Right forelimb (tissue), 1 donor: ENCODE data around the gene CALN1.

Experiments
- DNase-seq: peaks from one replicate; pipeline ENCODE4 v3.0.0-alpha.2; 2018

The CALN1 gene

DNA sequence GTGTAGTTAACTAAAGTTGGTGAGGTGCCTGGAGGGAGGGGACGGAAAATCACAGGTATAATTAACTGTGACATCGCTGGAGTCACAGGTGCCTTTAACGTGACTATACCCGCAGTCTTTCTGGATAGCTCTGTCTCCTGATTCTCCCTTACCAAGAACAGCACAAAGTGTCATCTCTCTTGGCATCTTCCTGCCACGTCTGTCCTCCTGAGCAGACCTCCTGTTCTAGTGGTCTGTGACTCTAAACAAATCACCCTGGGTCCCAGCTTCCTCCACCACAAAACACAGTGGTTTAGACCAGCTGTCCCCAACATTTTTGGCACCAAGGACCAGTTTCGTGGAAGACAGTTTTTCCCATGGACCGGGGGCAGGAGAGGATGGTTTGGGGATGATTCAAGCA, 90.5 kb downstream of the CALN1 start:
- no peak for DNase-seq

DNA sequence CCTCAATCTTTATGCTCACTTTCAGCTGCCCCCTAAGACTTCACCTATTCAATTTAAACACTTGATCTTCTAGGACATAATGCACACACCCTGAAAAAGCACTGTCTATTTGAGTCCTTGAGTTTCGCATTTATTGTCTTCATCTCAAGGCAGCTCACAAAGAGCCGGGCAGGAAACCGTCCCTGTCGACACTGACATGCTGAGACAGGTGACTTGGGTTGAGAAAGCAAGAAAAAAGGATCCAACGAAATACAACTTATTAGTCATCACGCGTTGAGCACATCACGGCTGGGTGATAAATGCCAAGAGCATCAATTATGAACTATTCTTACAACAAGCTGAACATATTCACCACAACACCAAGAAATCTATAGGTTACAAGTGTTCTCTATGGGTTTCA, 91.1 kb downstream of the CALN1 start:
- DNase-seq: no peak

DNA sequence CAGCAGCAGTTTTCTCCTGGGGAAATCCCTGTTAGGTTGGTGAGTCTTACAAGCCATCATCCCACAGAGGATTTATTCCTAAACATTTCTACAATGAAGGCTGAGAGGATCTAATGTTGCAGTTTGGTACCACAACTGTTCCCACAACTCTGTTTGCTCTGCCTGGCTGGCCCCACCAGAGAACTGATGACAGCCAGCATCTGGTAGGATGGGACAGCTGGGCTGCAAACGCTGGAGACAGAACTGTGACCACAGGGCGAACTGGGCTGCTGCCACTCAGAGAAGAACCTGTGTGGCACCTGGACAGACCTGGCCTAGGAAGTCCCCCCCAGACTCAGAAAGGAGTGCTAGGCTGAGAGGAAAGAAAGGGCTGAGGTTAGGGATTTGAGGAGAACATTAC, 94.8 kb downstream of the CALN1 start:
- no peak for DNase-seq

DNA sequence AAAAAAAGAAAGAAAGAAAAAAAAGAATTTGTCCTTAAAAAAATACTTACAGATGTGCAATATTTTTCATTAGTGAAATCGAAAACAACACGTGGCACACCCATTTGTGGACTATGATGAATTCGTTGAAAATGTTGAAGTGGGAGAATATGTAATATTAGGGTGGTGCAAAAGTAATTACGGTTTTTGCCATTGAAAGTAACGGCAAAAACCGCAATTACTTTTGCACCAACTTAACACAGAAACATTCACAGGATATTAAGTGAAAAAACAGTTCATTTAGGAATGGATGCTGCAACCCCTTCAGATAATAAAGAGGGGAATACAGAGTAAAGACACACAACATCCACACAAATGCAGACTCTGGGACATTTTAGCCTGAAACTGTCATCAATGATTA, 96.0 kb downstream of the CALN1 start:
- no peak for DNase-seq

DNA sequence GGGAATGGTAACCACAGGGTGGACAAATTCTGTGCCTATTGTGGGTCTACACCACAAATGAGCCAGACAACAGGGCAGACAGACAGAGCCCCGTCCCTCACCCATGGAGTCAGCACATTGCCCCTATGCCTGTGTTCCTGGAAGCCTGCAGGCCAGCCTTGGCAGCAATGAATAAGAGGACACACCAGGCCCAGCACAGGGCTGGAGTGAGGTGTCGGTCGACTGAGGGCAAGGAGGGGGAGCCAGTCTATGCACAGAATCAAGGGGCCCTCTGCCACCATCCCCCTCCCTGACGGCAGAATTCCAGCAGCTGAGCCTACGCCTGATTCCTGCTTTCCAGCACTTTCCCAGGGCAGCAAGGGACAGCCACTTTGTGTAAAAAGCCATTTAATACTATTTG, 98.2 kb downstream of the CALN1 start:
- no peak for DNase-seq

DNA sequence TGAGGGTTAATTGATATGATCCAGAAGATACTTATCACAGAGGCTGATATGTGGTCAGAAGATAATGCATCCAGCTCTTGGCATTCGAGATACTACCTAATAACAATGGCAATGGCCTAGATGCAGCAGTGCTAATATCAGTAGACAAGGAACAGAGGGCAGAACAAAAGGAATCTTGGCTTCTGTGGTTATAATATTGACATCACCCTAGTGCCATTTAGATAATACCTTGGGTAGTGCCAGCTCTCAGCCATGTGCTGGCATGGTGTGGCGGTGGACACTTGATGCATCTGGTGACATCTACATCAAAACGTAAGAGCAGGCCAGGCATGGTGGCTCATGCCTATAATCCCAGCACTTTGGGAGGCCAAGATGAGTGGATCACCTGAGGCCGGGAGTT, 101.8 kb downstream of the CALN1 start:
- no peak for DNase-seq

DNA sequence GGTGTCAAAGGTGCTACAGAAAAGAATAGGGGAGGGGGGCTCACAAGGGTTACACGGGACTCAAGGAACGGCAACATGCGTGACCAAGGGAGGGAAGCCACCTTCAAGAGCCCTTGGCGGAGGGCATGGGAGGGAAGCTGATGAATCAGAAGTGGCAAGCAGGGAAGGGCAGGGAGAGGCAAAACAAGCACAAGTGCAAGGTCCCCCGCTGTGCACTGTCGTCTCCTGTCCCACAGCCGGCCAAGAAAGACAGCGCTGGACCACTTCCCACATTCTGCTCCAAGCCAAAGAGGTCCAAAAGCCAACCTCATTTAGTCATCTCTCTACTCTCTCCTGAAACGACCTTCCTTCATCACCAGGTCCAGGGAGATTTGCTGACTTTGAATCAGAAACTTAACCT, 102.7 kb downstream of the CALN1 start:
- DNase-seq: no peak

DNA sequence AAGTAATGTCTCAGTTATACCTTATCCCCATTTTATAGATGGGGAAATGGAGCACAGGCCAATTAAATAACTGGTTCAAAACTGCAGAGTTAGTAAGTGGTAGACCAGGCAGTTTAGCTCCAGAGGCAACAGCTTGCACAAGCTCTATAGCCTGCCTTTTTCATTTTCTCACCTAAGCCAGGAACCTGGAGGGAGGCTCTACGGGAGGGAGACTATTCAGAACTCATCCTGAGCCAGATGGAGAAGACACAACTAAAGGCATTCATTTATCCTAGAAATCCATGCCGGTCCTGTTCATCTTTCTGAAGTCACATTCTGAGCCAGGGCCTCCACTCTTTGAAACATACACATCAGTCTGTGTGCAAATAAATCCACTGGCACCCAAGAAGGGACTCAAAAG, 103.2 kb downstream of the CALN1 start:
- DNase-seq: no peak

DNA sequence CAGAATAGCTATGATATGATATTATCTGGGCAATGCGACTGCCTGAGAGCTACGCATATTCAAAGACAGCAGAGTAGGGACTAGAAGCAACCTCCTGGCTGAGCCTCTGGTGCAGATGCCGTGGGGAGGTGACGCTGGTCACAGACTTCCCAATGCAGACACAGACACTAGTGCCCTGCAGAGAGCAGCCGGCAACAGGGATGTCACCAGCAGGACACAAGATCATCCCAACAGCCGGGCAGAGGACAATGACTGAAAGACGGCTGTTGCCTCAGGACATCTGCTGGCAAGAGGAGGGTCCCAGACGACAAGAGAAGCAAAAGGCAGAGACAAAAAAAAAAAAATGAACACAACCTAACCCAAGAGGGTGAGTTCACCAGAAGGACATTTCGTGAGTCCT, 104.6 kb downstream of the CALN1 start:
- no peak for DNase-seq

DNA sequence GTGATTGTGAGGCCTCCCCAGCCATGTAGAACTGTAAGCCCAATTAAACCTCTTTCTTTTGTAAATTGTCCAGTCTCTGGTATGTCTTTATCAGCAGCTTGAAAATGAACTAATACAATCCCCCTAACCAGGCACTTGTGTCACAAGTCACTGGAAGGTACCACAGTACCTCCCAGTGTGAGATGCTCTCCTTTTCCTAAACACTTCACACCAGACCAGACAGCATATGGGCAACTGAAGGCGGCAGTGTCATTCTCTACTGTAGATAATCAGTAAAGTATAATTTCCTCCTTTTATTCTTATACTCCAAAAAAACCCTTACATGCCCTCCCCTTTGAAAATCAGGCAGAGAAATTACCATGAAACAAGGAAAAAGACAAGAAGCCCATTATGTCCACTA, 113.2 kb downstream of the CALN1 start:
- DNase-seq: no peak

DNA sequence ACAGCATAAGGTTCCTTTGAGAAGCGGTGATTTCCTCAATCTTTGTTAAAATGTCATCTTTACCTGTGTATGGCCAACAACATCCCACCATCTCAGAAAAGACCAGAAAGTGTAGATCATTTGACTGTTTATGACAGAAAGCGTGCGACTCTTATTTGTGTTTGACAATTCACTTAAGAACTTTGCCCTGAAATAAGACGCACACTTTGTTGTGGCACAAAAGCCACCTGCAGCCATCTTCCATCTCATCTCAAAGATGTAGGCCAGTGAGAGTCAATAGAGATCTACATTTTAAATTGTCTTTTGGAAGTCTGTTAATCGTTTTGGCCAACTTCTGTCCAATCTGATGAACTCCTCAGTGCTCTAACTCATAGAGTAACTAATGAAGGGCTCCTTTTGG, 114.0 kb downstream of the CALN1 start:
- no peak for DNase-seq

DNA sequence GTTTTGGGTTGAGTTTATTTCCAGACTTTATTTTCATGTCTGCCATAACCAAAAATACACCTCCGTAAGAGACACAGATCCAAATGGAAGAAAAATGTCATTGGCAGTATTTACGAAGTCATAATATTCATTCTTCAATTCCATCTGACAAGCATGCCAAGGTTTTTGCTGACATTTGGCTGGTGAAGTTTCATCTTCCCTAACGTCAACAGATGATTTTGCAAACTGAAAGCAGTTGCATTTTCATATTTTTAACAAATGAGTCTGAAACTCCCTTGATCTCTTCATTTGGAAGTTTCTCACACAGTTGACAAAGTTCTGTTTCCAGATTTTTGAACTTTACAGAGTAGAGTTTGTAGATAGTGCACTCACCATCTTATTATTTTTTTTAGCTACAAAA, 114.5 kb downstream of the CALN1 start:
- no peak for DNase-seq

DNA sequence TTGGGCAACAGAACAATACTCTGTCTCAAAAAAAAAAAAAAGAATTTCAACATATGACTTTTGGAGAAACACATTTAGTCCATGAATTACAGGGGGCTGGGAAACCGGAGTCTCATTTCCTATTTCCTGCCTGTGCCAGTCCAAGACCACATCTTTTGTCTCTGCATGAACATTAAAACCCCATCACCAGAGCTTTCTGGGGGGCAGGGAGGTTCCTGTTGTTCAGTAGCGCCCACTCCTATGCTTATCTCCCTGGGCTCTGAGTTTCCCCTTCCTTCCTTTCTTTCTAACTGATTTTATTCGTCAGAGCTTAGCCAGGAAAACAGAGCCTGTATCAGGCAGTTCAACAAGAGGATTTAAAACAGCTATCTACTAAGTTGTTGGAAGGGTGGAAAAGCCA, 119.3 kb downstream of the CALN1 start:
- DNase-seq: no peak

DNA sequence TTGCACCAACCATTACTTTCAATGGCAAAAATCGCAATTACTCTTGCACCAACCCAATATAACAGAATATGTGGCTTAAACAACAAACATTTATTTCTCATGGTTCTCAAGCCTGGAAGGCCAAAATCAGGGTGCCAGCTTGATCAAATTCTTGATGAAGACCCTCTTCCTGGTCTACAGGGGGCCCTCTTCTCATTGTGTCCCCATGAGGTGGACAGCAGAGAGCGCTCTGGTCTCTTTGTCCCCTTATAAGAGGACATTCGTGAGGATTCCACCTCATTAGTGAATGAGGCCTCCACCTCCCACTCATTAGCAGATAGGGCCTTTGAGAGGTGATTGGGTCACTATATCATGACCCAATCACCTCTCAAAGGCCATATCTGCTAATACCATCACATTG, 120.0 kb downstream of the CALN1 start:
- DNase-seq: no peak

DNA sequence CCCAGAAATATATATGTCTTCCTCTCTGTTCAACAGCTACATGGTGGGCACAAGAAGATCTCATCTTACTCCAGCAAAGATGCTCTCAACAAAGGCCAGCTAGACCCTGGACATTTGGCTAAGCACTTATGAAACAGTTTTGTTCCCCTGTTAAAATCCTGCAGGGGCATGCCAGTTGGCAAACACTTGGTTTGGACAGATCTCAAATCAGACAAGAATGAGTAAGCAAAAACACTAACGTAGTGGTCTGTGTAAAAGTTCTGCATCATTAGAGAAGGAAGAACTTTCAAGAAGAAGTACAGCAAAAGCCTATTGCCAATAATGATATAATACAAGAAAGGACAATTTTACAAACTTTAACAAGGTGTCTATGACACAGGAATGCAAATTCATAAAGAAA, 125.6 kb downstream of the CALN1 start:
- DNase-seq: no peak

DNA sequence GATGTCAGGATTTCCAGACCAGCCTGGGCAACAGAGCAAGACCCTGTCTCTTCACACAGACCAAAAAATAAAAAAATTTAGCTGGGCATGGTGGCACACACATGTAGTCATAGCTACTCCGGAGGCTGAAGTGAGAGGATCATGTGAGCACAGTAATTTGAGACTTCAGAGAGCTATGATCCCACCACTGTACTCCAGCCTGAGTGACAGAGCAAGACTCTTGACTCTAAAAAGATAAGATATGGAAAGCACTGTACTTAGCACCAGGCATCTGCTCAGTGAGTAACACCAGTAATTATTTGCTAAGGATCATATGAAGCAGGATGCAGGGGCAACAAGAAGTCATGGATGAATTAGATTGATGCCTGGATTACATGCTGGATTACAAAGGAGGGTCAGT, 128.8 kb downstream of the CALN1 start:
- DNase-seq: no peak

DNA sequence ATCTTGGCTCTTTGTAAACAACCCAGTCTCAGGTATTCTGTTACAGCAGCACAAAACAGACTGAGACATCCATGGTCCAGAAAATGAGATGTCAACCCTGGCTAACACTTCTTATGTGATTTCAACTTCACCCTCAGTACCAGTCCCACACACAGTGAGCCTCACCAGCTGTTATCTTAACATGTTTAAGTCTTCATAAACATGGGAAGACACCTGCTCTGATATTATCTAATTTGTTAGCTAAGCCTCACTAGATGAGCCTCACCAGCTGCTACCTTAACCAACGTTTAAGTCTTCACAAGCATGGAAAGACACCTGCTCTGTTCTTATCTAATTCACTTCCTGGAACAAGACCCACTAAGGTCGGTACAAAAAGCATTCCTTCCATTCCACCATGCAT, 130.8 kb downstream of the CALN1 start:
- DNase-seq: no peak

DNA sequence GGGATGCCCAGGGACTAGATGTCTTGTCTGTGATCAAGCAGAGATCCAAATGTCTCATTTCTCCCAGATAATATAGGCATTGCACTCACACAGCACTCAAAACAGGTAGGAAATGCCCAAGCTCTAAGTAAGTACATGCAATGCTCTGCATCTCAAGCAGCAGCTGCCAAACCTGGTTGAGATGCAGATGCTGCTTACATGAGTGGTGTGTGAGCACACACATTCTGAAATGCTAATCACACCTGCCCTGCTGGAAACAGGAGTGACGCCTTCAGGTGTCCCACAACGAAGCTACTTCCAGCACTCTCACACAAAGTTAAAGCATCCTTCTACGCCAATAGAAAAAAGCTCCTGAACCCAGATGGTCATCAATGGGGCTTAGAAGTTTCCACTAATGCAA, 132.9 kb downstream of the CALN1 start:
- DNase-seq: no peak

DNA sequence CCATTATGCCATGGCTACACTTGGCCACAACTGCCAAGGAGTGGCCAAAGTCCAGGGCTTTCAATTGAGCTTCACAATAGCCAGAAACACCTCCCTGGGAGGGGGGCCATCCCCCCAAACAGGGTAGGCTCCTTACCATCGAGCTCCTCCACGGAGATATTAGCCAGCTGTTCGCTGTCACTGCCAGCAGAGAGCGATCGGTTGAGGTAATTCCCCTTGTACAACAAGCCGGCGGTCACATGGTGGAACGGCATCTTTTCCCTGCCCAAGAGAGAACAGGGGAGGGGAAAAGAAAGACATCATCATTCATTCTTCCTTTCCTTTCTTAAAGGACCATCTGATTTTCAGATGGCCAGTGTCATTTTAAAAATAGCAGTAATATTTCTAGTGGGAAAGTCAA, 133.6 kb downstream of the CALN1 start:
- DNase-seq: no peak

DNA sequence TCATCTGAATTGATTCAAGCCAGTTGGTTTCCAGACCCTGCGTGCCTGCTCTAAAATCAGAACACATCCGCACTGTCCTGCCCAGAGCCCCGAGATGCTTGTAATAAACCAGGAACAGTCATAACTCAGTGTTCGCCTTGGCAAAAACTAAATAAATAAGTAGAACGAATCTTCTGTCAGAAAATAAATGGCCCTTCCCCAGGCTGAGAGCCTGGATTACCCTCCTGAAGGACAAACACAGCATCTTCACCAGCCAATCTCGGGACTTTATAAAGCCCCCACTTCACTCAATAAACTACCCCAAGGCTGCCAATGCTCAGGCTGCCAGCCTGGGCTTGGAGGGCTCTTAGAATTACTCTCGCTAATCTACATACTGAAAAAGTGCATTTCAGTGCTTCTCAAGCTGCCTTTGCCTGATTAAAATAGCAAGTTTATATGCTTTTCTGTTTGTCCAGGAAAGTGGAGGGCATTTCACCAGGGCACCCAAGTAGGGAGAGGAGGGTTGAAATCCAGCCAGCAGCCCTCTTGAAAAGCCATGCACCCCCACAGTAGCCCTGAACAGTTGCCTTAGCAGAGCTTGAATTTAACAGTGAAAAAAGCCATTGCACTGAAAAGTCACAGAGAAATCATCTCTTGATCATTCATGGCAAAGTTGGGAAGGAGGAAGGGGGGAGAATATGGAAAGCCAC, 136.6 kb downstream of the CALN1 start:
- DNase-seq: no peak

DNA sequence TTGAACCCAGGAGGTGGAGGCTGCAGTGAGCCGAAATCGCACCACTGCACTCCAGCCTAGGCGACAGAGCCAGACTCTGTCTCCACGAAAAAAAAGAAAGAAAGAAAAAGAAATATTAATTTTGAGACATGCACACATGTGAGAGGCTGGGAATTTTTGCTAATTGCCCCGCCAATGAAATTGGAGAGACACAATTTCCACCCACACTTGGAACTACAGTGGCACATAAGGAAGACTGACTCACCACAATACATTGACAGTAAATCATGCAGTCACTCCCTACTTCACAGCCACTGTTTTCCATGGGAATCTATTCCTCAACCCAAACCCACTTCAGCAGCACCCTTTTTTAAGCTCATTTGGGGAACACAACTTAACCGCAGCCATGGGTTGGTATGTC, 139.7 kb downstream of the CALN1 start:
- DNase-seq: no peak

DNA sequence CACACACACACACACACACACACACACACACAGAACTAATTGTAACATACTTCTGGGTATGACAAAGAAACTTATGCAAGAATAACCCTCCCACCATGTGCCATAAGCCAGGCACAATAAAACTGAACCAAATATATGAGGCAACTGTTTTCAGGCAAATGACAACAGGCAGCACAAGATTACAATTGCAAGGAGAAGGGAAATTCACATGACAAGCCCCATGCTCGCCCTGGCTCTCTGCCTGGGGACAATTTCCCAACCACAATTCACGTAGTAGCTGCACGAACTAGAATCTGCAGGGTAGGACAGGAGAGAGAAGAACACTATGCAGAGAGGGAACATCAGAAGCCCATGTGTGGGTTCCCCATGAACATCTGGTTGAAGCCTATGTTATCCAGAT, 143.3 kb downstream of the CALN1 start:
- no peak for DNase-seq

DNA sequence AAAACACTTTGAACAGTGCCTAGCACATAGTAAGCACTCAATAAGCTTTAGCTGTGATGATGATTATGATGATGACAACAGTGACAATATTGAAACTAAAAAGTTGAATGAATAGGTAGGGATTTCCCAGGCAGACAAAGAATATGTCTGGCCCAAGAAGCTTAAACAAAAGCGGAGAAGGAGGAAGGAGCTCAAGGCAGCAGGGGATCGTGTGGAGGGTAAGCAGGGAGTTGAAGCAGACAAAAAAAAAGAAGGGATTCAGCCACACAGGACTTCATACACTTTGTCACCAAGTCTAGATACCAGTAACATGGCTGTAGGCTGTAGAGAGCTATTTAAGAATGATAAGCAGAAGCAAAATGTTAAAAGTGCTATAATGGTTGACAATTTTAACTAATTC, 144.0 kb downstream of the CALN1 start:
- no peak for DNase-seq

DNA sequence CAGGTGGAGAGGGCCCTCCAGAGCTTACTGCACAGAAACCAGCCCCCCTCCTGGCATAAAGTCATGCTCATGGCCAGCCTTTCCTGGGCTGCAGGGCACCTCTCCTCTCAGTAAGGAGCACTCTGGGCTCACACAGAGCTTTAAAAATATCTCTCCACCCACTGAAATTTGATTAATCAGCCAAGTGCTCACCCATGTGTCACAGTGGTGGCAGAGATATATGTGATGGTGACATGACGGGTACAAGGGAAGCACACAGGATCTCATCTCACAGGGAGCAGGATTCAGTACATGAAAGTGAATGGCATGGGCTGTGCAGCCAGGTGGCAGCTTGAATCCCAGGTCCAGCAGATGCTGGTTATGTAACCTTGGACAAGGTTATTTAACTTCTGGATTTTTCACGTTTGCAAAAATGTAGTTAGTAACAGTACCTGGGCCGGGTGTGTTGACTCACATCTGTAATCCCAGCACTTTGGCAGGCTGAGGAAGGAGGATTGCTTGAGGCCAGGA, 144.8 kb downstream of the CALN1 start:
- DNase-seq: no peak

DNA sequence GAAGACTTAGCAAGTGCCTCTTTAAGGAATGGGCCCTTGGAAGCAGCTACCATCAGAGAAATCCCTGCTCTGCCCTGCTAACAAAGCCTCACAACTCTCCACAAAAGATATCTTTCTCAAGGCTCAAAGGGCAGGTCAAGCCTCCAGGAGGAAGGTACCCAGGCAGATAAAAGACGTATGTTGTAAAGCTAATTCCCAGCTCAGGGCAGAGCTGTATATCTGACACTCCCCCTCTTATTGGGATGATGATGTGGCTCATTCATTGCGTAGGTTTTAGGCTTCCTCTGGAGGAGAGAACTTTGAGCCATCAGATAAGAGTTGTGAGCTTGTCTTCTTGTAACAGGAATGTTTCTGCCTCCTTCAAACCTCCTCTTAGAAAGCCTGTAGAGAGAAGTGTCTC, 145.4 kb downstream of the CALN1 start:
- DNase-seq: no peak
